GM12874 (cell line): ENCODE data around the gene HMCN1.

Source experiments
- TF ChIP-seq, protein P1 (sequence below): IDR thresholded peaks from 2 replicates; pipeline ENCODE4 v1.5.1; 2011; ENCODE audit warnings: low read depth, mild to moderate bottlenecking, control low read depth, low read length, moderate library complexity; ENCODE audit not compliant: insufficient read depth

Gene HMCN1

DNA sequence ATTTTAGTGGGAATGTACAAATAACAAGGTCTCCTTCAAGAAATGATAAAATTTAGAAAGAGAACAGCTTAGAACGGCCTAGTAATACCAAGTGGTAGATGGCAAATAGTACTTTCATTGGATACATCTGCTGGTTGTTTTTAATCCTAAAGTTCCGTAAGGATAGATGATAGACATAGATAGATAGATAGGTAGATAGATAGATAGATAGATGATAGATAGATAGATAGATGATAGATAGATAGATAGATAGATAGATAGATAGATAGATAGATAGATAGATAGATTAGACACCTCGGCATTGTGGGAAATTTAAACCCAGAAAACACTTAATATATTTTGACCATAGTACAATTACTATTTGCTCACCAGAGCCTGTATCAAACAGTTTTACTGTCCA is 352.4 kb downstream of the HMCN1 start:
- TF ChIP-seq, protein P1, sequence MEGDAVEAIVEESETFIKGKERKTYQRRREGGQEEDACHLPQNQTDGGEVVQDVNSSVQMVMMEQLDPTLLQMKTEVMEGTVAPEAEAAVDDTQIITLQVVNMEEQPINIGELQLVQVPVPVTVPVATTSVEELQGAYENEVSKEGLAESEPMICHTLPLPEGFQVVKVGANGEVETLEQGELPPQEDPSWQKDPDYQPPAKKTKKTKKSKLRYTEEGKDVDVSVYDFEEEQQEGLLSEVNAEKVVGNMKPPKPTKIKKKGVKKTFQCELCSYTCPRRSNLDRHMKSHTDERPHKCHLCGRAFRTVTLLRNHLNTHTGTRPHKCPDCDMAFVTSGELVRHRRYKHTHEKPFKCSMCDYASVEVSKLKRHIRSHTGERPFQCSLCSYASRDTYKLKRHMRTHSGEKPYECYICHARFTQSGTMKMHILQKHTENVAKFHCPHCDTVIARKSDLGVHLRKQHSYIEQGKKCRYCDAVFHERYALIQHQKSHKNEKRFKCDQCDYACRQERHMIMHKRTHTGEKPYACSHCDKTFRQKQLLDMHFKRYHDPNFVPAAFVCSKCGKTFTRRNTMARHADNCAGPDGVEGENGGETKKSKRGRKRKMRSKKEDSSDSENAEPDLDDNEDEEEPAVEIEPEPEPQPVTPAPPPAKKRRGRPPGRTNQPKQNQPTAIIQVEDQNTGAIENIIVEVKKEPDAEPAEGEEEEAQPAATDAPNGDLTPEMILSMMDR = no peak

DNA sequence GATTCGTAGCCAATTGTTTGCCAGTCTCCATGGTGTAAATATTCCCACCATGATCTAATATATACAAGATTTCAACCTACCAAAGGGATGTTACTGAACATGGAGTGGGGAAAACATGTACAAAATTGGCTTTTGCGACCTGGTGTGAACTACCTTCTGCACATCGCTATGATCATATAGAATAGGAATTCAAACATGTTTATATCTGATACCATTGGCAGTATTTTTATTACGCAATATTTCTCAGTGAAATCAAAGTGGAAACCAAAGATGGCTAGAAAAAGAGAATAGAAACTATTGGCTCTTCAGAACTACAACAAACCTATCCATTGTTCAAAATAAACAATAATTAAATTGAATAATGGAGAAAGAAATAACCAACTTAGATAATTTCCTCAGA is 355.7 kb downstream of the HMCN1 start:
- TF ChIP-seq, protein P1 = no peak

DNA sequence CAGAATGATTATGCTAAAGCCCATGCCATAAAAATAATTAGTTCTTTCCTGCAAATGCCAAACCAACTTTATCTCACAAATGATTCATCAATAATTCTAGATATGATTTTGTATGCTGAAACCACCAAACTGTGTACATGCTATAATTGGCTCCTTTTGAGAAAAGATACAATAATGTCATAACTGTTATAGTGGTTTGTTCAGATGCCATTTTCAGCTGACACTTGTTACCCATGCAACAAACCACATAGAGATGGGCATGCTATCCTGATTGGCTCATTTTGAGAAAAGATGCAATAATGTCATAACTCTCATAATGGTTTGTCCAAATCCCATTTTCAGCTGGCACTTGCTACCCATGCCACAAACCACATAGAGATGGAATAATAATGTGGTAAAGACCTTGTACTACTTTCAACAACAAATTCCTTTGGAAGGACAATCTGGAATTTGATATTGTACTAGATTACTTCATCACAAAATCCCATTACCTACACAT is 357.1 kb downstream of the HMCN1 start:
- TF ChIP-seq, protein P1 = no peak

DNA sequence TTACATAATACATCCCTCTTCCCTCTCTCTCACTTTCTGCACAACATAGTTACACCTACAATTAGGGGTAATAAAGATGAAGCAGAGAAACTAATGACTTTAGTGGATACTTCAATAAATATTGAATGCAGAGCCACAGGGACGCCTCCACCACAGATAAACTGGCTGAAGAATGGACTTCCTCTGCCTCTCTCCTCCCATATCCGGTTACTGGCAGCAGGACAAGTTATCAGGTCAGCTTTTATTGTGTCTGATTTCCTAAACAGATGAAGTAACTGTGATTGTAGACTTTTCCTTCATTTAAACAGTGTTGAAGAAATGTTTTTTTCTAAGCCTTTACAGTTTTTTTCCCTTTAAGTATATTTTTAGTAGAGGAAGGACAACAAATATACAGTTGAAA is 359.2 kb downstream of the HMCN1 start:
- TF ChIP-seq, protein P1 = no peak

DNA sequence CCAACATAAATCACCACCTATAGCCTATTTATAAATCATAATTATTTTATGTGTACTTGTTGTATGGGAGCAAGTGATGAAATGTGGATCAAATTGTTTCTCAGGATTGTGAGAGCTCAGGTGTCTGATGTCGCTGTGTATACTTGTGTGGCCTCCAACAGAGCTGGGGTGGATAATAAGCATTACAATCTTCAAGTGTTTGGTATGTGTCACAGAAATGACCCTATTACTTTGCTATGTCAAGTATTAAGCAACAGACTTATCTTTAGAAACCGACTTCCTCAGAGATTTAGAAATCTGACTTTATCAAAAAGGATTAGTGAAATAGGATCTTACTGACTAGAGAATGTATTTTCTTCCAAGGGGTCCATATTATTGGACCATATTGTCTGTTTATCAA is 360.0 kb downstream of the HMCN1 start:
- TF ChIP-seq, protein P1 = no peak

DNA sequence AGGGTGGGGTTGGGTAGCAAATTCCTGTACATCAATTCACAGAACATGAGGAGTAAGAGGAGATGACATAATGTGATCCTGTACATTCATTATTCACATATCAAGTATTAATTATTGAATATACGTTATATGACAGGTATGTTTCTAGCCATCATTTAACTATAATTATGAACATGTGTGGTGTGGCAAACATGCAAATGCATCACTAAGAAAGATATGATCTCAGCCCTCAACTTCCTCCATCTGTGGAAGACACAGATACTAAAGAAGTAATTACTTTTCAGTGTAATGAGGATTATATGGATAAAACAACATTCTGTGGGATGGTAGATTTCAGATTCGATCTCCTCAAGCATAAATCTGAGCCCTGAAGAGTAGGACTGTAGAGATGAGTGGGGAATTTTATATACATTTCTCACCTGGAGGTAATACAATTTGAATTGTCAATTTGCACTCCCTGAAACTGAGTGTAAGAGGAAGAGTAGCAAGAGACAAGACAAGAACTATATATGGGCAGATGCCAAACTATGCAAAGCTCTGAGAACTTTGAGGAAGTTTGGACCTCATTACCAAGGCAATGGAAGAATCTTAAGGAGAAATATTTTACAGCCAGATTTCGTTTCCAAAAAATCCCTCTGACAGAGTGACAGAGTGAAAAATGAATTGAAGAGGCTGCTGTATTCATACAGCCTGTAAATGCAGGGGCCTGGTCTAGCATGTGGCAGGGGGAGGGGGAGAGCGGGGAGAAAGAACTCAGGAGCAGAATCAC is 365.3 kb downstream of the HMCN1 start:
- TF ChIP-seq, protein P1 = no peak

DNA sequence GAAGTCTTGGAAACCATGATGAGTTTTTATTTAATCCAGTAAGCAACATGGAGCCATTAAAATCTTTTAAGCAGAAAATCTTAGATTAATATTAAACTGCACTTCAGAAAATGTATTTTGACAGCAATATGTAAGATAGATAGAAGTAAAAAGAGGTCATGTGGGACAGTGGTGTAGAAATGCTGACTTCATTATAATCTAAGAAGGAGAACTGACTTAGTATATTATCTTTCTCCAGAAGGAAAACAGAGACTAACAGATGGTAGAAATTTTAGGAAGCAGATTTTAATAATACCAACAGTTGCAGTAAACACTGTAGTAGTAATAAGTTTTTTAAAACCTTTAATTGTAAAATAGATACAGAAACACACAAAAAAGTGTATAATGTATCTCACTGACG is 367.9 kb downstream of the HMCN1 start:
- TF ChIP-seq, protein P1 = no peak
